CD14-positive monocyte (primary cell): ENCODE measurements around the gene ENPP6. TPM values are rescaled to one million over a fixed set of nuclear protein-coding genes. Genes with fewer than 3 reads are reported as not detected.

Experiments
- DNase-seq, 3 donors: peaks; one replicate each; pipeline ENCODE4 v3.0.0-alpha.2; 2011 to 2022
- H2AFZ ChIP-seq: 2 replicates; pipeline ENCODE4 v1.6.0; 2012; ENCODE audit warnings: mild to moderate bottlenecking, low read depth, low read length, inconsistent platforms; ENCODE audit not compliant: insufficient read depth, poor library complexity, severe bottlenecking
- H3K27ac ChIP-seq, 2 donors: 1 replicate in 1 of 2; 2 replicates in 1 of 2; pipeline ENCODE4 v1.5.1; 2012 to 2013; ENCODE audit warnings: low read length in 2 of 2, control low read depth in 1 of 2, inconsistent platforms in 1 of 2, low read depth in 1 of 2, mild to moderate bottlenecking in 1 of 2
- H3K27me3 ChIP-seq, 2 donors: one replicate each; pipeline versions ENCODE4 v1.6.0 to v1.6.1; 2011 to 2013; ENCODE audit warnings: low read length in 2 of 2; ENCODE audit not compliant: control insufficient read depth in 2 of 2, insufficient read depth in 2 of 2
- H3K36me3 ChIP-seq, 2 donors: replicated peaks in 1 of 2; 1 replicate in 1 of 2; 2 replicates in 1 of 2; pipeline versions ENCODE4 v1.5.1 to v1.6.1; 2012 to 2013; ENCODE audit warnings: low read length in 2 of 2, control low read depth in 1 of 2, inconsistent platforms in 1 of 2, mild to moderate bottlenecking in 1 of 2; ENCODE audit not compliant: insufficient read depth in 2 of 2, control insufficient read depth in 1 of 2
- H3K4me1 ChIP-seq, 2 donors: 1 replicate in 1 of 2; 2 replicates in 1 of 2; pipeline versions ENCODE4 v1.5.1 to v1.6.1; 2012 to 2013; ENCODE audit warnings: low read length in 2 of 2, control low read depth in 1 of 2, inconsistent platforms in 1 of 2, mild to moderate bottlenecking in 1 of 2, moderate library complexity in 1 of 2; ENCODE audit not compliant: insufficient read depth in 2 of 2, control insufficient read depth in 1 of 2
- H3K4me2 ChIP-seq: replicated peaks from 2 replicates; pipeline ENCODE3; 2012; ENCODE audit warnings: low read length, moderate library complexity, mild to moderate bottlenecking; ENCODE audit not compliant: poor library complexity, severe bottlenecking; ENCODE audit errors: extremely low read depth
- H3K4me3 ChIP-seq, 3 experiments: fragments of 200-600 bp in 1 of 3; sonication (generic) in 1 of 3; replicated peaks in 1 of 3; 1 replicate in 2 of 3; 2 replicates in 1 of 3; pipeline ENCODE4 v1.5.1; 2011 to 2013; ENCODE audit warnings: low read length in 3 of 3, mild to moderate bottlenecking in 3 of 3, control low read depth in 2 of 3, low read depth in 2 of 3, inconsistent platforms in 1 of 3, moderate library complexity in 1 of 3
- H3K79me2 ChIP-seq: 2 replicates; pipeline ENCODE4 v1.6.0; 2012; ENCODE audit warnings: mild to moderate bottlenecking, control low read depth, inconsistent platforms, low read length, moderate library complexity; ENCODE audit not compliant: insufficient read depth
- H3K9ac ChIP-seq: 2 replicates; pipeline ENCODE4 v1.6.0; 2017; ENCODE audit warnings: low read length, mild to moderate bottlenecking; ENCODE audit not compliant: insufficient read depth, poor library complexity, severe bottlenecking
- H3K9me3 ChIP-seq, 2 donors: replicated peaks in 1 of 2; 1 replicate in 1 of 2; 2 replicates in 1 of 2; pipeline versions ENCODE4 v1.5.1 to v1.6.1; 2012 to 2013; ENCODE audit warnings: low read length in 2 of 2, control low read depth in 1 of 2; ENCODE audit not compliant: control insufficient read depth in 1 of 2, insufficient read depth in 1 of 2
- H4K20me1 ChIP-seq: 2 replicates; pipeline ENCODE4 v1.6.0; 2012; ENCODE audit warnings: mild to moderate bottlenecking, low read length, control low read depth, moderate library complexity; ENCODE audit not compliant: insufficient read depth
- H3K27ac Mint-ChIP-seq, 7 donors: one replicate each; pipeline ENCODE4 v1.8.0; 2020; ENCODE audit warnings: mild to moderate bottlenecking in 7 of 7, mixed read lengths in 7 of 7, moderate library complexity in 6 of 7, inconsistent platforms in 2 of 7
- H3K27me3 Mint-ChIP-seq, 3 donors: one replicate each; pipeline ENCODE4 v1.8.0; 2021 to 2022; ENCODE audit warnings: low read depth in 3 of 3, mild to moderate bottlenecking in 3 of 3, mixed read lengths in 3 of 3, moderate library complexity in 3 of 3, inconsistent platforms in 1 of 3
- H3K36me3 Mint-ChIP-seq, 2 donors: one replicate each; pipeline ENCODE4 v1.8.0; 2020; ENCODE audit warnings: mixed read lengths in 2 of 2, inconsistent platforms in 1 of 2, mild to moderate bottlenecking in 1 of 2
- H3K4me1 Mint-ChIP-seq: one replicate; pipeline ENCODE4 v1.8.0; 2020; ENCODE audit warnings: mild to moderate bottlenecking, mixed read lengths
- H3K4me3 Mint-ChIP-seq, 2 donors: one replicate each; pipeline ENCODE4 v1.8.0; 2020; ENCODE audit warnings: mild to moderate bottlenecking in 2 of 2, mixed read lengths in 2 of 2, moderate library complexity in 1 of 2
- H3K9me3 Mint-ChIP-seq, 7 donors: one replicate each; pipeline ENCODE4 v1.8.0; 2020 to 2022; ENCODE audit warnings: mixed read lengths in 7 of 7, mild to moderate bottlenecking in 6 of 7, moderate library complexity in 6 of 7, inconsistent platforms in 2 of 7
- CTCF ChIP-seq: fragments of 200-600 bp; IDR thresholded peaks from one replicate; pipeline ENCODE4 v1.8.0; 2022; ENCODE audit warnings: antibody characterized with exemption, mild to moderate bottlenecking
- WGBS: methylation state at CpG from one replicate; pipeline ENCODE4 v1.1.5; 2013; ENCODE audit warnings: missing lambda C conversion rate; ENCODE audit not compliant: insufficient coverage; 5-methylcytosine and 5-hydroxymethylcytosine counted together
- intact Hi-C, 2 donors: fragments of 100-400 bp; cut with micrococcal nuclease; formaldehyde crosslinking; loops; one replicate each; pipeline versions ENCODE4 v1.15.0 to v1.15.1; 2023
- polyA plus RNA-seq, 3 donors: library from polyadenylated mRNA; depleted of rRNA in 1 of 3; unstranded in 2 of 3; stranded (reverse) in 1 of 3; fragments of 300-500 nt in 2 of 3; fragments of >200 nt in 1 of 3; fragmentation: Illumina TruSeq in 2 of 3; gene quantifications; 1 replicate in 2 of 3; 2 replicates in 1 of 3; pipeline ENCODE4 v1.2.3, GENCODE V29; 2012 to 2021

ENPP6 gene
- polyA plus RNA-seq, 3 donors, result 0.05 TPM; not detected in 2

- H3K36me3 Mint-ChIP-seq, result no peaks in the 10 kb centered on the region
- H2AFZ ChIP-seq, result no peak overlapping the region
Observed at GRCh38 chr4:184189966-184190365, 27.7 kb downstream of the ENPP6 start.

GRCh38 chr4:184188443-184189400 is 29.0 kb downstream of the ENPP6 start:
- no peak for TF ChIP-seq CTCF
- Mint-ChIP-seq H3K4me3 (no peak overlapping the region), H3K27me3 (peaks cover 5 to 8% (median 7%) of the 10 kb centered on the region in 3 donors), H3K9me3 (peaks cover 0 to 5% (median 2%) of the 10 kb centered on the region in 7 donors), H3K27ac (no peak overlapping the region), H3K4me1 (no peaks in the 10 kb centered on the region), H3K36me3 (no peaks in the 10 kb centered on the region)
- intact Hi-C loops, result no loop called here
- no peaks in the 10 kb centered on the region for H3K27me3 ChIP-seq
- H4K20me1 ChIP-seq, result no peaks in the 10 kb centered on the region
- no peaks in the 10 kb centered on the region for H3K79me2 ChIP-seq
- no peak overlapping the region for H3K4me2 ChIP-seq
- H3K4me1 ChIP-seq, result no peaks in the 10 kb centered on the region
- H3K9me3 ChIP-seq, result no peaks in the 10 kb centered on the region
- H3K9ac ChIP-seq, result no peak overlapping the region
- no peak overlapping the region for H2AFZ ChIP-seq
- no peaks in the 10 kb centered on the region for H3K36me3 ChIP-seq
- WGBS, result 89% methylated on average over 9 of the region's 12 CpGs
- DNase-seq, result no peak
- no peak overlapping the region for H3K4me3 ChIP-seq
- no peak overlapping the region for H3K27ac ChIP-seq

More at GRCh38 chr4:184189966-184190365, 27.7 kb downstream of the ENPP6 start:
- TF ChIP-seq CTCF, result no peak
- Mint-ChIP-seq H3K27me3 (peaks cover 5 to 10% (median 7%) of the 10 kb centered on the region in 3 donors), H3K4me3 (no peak overlapping the region), H3K27ac (no peak overlapping the region), H3K9me3 (peaks cover 0 to 5% (median 2%) of the 10 kb centered on the region in 7 donors), H3K4me1 (no peaks in the 10 kb centered on the region)
- no peak overlapping the region for H3K9ac ChIP-seq
- intact Hi-C loops, result no loop called here
- H3K79me2 ChIP-seq, result no peaks in the 10 kb centered on the region
- H3K27me3 ChIP-seq, result no peaks in the 10 kb centered on the region
- H3K27ac ChIP-seq, result no peak overlapping the region
- H3K4me2 ChIP-seq, result no peak overlapping the region
- no CpG with 5 or more reads among the region's 4 CpGs for WGBS
- no peak overlapping the region for H3K4me3 ChIP-seq
- no peak for DNase-seq
- H3K36me3 ChIP-seq, result no peaks in the 10 kb centered on the region
- H3K4me1 ChIP-seq, result no peaks in the 10 kb centered on the region
- H4K20me1 ChIP-seq, result no peaks in the 10 kb centered on the region
- no peaks in the 10 kb centered on the region for H3K9me3 ChIP-seq
